GM12801 (cell line): ENCODE data around the gene SIK2.

Source experiments
- TF ChIP-seq, protein P1 (sequence below): IDR thresholded peaks from one replicate; pipeline ENCODE4 v1.5.1; 2011; ENCODE audit warnings: control low read depth; ENCODE audit not compliant: insufficient read length; ENCODE audit errors: extremely low read depth

SIK2 gene

DNA sequence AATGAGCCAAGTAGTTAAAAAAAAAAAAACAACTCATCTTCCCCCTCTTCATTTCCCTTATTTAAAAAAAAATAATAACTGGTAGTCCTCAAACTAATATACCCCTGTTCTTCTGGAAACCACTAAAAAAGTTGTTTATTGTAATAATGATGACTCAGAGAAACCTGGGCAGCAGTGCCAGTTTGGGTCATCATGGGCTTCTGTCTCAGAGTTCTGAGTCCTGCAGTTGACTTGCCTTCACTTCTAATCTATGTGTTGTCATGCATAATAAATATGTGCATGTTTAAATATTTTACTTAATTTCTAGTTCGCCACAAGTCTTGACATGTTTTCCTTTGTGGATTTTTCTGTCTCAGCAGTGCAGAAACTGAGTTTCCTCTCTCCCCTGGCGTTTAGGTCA lies 117.1 kb downstream of the SIK2 start:
- TF ChIP-seq, protein P1, sequence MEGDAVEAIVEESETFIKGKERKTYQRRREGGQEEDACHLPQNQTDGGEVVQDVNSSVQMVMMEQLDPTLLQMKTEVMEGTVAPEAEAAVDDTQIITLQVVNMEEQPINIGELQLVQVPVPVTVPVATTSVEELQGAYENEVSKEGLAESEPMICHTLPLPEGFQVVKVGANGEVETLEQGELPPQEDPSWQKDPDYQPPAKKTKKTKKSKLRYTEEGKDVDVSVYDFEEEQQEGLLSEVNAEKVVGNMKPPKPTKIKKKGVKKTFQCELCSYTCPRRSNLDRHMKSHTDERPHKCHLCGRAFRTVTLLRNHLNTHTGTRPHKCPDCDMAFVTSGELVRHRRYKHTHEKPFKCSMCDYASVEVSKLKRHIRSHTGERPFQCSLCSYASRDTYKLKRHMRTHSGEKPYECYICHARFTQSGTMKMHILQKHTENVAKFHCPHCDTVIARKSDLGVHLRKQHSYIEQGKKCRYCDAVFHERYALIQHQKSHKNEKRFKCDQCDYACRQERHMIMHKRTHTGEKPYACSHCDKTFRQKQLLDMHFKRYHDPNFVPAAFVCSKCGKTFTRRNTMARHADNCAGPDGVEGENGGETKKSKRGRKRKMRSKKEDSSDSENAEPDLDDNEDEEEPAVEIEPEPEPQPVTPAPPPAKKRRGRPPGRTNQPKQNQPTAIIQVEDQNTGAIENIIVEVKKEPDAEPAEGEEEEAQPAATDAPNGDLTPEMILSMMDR = no peak

DNA sequence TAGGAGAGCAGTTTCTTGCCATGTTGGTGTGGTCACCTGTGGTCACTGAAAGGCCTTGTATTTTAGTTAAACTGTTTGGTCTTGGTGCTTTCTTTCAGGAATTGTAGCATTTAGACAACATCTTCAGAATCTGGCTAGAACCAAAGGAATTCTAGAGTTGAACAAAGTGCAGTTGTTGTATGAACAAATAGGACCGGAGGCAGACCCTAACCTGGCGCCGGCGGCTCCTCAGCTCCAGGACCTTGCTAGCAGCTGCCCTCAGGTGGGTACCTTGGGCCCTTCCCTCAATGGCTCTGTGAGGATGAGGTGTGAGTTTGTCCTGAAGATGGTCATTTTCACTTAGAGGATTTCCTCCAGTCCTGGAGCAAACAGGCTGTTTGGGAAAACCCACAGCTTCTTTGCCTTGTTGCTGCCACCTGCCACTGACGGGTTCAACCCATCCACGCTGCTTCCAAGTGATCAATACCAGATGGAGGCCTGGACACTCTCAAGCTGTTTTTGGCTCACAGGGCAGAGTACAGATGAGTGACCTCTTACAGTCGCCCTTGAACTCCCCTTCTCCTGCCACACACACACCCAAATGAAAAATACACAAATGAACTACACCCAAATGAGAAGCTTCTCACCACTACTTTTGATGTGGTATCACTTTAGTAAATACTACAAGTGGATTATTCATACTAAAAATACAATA lies 118.7 kb downstream of the SIK2 start:
- TF ChIP-seq, protein P1 = no peak

DNA sequence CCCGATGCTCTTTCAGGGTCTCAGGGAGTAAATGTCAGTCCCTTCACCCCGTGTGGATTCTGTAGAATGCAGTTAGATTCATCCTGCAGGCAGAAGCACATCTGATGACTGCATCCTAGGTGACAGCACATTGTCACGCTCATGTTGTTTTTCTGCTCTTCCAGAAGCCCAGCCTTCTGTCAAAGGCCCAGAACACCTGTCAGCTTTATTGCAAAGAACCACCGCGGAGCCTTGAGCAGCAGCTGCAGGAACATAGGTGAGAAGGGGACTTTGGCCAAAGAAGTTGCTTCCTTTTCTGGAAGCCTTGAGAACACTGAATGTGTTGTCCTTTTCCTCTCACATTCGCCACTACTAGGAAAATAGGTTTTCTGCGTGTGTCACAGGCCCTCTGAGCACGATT lies 120.3 kb downstream of the SIK2 start:
- TF ChIP-seq, protein P1 = no peak

DNA sequence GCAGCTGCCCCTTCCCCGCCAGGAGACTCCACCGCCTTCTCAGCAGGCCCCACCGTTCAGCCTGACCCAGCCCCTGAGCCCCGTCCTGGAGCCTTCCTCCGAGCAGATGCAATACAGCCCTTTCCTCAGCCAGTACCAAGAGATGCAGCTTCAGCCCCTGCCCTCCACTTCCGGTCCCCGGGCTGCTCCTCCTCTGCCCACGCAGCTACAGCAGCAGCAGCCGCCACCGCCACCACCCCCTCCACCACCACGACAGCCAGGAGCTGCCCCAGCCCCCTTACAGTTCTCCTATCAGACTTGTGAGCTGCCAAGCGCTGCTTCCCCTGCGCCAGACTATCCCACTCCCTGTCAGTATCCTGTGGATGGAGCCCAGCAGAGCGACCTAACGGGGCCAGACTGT lies 121.3 kb downstream of the SIK2 start:
- TF ChIP-seq, protein P1 = no peak

DNA sequence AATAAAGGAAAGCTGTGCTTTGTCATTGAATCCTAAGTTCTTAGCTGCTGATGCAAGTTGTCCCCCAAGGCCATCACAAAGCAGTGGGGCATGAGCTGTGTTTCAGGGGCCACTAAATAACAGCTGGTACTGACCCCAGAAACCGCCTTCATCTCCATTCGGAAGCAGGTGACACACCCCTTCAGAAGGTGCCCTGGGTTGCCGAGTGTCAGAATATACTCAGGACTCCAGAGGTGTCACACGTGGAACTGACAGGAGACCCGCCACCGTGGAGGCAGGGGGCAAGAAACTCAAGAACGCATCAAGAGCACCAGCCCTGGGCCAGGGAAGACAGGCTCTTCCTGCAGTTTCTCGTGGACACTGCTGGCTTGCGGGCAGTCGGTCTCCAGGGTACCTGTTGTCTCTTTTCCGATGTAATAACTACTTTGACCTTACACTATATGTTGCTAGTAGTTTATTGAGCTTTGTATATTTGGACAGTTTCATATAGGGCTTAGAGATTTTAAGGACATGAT lies 122.4 kb downstream of the SIK2 start:
- TF ChIP-seq, protein P1 = no peak

DNA sequence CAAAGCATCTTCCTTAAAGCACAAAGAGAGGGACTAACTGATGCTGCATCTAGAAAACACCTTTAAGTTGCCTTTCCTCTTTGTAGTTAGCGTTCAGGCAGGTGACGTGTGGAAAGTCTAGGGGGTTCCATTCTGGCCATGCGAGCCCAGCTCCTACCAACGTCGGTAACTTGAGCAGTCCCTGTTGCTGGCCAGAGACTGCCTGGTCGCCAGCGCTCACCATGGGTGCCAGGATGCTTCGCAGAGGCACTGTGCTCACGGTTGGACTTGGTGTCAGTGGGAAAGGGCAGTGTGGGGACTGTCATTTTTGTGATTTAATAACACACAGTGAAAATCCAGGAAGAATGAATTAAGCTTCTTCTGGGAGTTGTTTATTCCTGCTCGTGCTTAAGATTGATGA lies 123.4 kb downstream of the SIK2 start:
- TF ChIP-seq, protein P1 = no peak

DNA sequence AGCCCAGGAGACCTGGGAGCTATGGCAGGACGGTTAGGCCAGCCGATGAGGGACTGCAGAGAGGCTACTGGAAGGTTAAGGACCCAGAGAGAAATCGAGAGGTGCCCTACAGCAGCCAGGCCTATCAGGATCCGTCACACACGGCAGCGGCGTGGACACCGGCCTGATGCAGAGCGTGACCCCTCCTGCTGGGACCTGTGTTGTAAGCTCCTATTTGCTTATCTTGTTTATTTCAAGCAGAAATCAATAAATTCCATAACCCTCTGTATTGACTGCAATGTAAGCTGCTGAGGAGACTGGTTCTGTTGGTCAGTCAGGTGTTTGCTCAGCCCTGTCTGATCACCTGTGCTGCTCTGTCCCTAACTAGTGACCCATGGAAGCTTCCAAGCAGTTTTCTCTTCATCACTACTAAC lies 124.1 kb downstream of the SIK2 start:
- TF ChIP-seq, protein P1 = no peak
